ENCODE measurements around the gene STAT3.
"Not testable (repeated sequence)": the region's sequence is repeated elsewhere in the genome, so short reads cannot be mapped to it uniquely, and the experiment has no call there.

STAT3 gene

DNA sequence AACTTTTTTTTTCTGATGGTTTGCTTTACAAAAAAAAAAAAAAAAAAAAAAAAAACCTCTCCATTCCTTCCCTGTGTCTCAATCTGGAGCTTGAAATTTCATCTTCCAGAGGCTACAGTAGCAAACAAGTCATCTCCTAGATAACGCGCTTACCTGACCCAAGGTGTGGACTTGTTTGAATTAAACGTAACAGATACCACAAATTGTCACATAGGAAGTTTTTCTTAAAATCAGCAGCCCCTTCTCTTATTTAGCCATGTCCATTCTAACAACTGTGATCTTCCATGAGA is 114.0 kb downstream of the STAT3 start:
- DNase-seq: no peak

DNA sequence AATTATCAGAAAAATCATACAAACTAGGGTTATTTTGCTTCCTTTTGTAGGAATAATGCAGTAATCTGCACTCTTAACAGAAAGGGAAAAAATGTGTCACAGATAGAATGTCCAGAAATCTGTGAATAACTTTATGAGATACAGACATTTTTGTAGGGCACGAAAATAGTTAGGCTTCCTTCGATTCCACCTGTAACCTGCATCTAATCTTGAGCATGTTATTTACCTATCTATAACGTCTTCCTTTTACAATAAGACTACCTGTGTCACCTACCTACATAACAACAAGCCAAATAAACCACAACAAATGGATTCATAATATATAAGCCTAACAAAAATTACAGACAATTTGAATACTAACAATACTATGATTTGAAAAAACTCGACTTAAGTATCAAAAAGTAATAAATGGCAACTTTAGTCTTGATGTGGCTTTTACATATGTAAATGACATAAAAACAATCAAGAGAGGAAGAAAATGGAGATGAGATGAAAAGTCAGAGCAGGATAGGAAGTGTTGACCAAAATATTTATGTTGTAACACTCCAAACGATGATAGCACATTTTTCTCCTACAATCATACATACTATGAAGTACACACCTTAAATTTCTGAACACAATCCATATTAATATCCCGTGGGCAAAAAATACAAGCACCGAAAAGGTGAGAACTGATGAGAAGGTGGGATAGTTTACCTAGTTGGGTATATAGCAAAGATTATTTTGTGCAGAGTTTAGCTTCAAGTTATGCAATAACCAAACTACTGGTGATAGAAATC is 114.6 kb downstream of the STAT3 start:
- no peak for DNase-seq

DNA sequence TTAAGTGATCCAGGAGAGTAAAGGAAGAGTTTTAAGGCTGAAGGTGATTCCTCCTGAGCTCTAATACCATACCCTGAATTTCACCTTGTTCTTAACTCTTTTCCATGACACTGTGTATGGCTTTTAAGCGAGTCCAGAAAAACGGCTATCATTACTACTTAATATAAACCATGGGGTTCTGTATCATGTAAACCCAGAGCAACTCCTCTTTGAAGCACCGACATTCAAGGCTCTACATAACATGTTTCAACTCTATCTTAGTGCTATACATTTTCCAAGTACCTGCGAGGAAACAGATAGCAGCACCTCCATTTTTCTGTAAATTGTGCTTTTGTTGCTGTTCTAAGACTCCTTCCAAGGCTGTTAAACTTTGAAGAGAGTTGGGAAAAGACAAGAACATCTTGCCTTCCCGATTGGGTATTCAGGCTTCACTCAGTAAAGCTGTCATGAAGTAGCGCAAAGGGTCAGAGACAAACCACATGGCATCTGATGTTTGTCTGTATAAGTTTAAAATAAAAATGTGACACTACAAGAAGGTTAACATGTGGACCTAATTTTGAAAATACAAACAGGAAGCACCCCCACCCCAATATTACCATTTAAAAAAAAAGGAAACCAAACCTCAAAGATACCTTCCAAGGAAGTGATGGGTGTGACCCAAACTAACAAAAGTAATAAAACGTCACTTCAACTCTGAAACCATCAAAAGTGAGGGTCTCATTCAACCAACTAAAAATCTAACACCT is 115.9 kb downstream of the STAT3 start:
- no peak for DNase-seq

DNA sequence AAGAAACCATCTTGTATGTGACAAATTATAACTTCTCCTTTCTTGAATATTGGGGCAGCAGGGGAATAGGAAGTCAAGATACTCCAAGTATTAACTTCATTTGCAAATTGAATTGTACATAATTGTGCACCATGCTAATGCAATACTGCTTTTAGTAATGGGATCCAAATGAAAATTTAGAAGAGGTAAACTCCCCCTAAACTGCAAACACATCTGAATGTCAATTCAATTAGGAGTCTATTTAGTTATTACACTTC is 116.5 kb downstream of the STAT3 start:
- no peak for DNase-seq

DNA sequence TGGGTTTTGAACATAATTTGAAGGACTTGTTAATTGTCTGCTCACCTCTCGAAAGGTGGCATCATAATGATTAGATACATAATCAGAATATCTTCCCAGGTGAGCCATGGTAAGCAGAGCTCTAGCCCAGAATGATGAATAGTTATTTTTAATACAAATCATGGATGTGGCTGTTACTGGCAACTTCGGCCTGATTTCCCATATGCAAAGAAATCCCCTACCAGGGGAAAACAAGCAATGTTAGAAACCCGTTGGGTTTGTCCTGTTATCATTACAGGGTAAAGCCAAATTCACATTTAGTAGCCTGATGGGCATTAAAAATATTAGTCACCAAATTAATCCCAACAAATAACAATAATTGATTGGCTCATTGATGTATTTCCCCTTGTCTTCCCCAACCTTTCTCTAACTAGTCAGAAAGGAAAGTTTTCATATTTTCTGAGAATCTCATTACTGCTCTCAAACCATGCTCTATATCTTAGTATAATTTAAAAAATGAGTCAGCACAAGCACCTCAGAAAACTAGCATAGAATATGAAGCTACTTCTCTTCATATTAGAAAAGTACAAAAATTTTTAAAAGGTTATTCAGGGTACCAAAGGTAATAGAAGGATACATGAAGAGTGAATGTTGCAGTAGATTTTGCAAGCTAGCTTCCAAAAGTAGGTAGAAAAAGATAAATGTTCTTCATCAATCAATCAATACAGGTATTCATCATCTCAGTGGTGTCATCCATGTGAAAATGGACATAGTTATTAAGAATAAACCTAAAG is 117.0 kb downstream of the STAT3 start:
- no peak for DNase-seq

DNA sequence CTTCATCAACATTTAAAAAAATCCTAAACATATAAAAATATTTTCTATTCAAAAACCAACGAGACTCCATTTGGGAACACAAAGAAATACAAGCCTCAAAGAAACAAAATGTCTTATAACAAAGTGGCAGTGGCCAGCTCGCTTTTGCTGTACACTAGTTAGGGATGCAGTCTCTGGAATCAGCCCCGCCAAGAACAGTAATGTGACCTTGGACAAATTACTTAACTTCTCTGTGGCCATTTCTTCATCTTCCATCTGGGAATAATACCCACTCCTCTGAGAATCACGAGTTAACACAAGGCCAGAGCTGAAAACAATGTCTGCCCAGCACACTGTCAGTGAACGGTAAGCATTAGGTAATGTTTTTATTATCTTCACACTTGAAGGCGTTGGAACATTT is 117.6 kb downstream of the STAT3 start:
- no peak for DNase-seq

DNA sequence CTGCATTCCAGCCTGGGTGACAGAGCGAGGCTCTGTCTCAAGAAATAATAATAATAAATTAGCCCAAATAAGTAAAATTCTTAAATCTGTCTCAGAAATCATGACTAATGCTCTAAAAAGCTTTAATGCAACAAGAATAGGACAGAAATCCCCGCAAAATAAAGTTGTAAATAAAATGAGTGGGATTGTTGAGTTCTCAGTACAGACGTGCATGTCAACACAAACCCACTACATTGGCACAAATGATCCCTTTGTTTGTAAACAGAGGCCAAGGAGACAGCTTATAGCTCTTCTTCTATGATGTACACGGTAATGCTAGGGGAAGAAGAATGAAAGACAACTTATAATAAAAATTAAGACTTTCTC is 118.1 kb downstream of the STAT3 start:
- no peak for DNase-seq

DNA sequence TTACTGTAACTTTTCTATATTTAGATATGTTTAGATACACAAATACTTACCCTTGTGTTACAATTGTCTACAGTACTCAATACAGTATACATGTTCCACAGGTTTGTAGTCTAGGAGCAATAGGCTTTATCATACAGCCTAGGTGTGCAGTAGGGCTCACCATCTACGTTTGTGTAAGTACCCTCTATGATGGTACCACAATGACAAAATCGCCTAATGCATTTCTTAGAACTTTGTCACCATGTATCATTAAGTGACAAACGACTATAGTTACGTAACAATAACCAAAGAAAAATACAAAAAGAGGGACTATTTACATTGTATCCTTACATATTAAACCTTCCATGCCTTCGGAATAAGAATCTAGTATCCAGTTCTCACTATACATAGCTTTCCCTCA is 120.0 kb downstream of the STAT3 start:
- DNase-seq: no peak

DNA sequence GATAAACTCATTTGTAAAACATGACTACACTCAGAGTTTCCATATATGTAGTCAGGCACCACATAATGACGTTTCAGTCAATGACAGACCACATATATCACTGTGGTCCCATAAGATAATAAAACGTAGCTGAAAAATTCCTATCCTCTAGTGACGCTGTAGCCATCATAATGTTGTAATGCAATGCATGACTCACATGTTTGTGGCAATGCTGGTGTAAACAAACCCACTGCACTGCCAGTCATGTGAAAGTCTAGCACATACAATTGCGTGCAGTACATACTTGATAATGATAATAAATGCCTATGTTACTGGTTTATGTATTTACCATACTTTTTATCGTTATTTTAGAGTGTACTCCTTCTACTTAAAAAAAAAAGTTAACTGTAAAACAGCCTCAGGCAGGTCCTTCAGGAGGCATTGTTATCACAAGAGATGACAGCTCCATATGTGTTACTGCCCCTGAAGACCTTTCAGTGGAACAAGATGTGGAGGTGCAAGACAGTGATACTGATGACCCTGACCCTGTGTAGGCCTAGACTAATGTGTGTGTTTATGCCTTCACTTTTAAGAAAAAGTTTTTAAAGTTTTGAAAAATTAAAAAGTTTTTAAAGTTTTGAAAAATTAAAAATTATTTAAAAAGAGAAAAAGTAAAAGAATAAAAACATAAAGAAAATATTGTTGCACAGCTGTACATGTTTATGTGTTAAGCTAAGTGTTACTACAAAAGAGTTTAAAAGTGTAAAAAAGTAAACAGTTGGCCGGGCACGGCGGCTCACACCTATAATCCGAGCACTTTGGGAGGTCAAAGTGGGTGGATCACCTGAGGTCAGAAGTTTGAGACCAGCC is 121.1 kb downstream of the STAT3 start:
- no peak for DNase-seq

DNA sequence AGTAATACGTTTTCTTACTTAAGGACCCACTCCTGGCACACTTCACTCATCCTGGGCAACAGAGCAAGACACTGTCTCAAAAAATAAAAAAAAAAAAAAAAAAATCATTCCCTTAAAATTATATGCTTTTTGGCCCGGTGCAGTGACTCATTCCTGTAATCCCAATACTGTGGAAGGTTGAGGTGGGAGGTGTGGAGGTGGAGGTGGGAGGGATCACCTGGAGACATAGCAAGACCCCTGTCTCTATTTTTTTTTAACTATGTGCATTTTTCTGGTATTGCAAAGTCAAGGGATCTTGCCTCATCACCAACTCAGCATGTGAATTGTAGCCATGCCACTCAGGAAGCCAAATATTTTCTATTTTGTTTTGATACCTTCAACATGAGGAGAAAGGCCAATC is 121.8 kb downstream of the STAT3 start:
- DNase-seq: no peak

DNA sequence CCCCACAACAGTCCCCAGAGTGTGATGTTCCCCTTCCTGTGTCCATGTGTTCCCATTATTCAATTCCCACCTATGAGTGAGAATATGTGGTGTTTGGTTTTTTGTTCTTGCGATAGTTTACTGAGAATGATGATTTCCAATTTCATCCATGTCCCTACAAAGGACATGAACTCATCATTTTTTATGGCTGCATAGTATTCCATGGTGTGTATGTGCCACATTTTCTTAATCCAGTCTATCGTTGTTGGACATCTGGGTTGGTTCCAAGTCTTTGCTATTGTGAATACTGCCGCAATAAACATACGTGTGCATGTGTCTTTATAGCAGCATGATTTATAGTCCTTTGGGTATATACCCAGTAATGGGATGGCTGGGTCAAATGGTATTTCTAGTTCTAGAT is 123.9 kb downstream of the STAT3 start:
- not testable (repeated sequence) for DNase-seq
